HEK293T (cell line): ENCODE measurements around the gene WNK2.

Experiments
- CTBP1 ChIP-seq: fragments of 450-650 bp; IDR thresholded peaks from 2 replicates; pipeline ENCODE4 v1.6.1; 2016; ENCODE audit warnings: borderline replicate concordance
- ZNF384 ChIP-seq: fragments of 450-650 bp; IDR thresholded peaks from 2 replicates; pipeline ENCODE4 v1.6.1; 2016
- TF ChIP-seq, protein P1 (sequence below): fragments of 450-650 bp; IDR thresholded peaks from 2 replicates; pipeline ENCODE4 v1.6.1; 2016

DNA sequence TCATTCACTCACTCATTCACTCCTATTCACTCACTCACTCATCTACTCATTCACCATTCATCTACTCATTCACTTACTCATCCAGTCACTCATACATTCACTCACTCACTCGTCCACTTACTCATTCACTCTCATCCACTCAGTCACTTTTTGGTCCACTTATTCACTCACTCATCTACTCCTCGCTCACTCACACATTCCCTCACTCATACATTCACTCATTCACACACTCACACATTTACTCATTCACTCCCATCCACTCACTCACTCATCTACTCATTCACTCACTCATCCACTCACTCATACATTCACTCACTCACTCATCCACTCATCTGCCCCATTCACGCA lies 27.7 kb downstream of the WNK2 start:
- TF ChIP-seq, protein P1, sequence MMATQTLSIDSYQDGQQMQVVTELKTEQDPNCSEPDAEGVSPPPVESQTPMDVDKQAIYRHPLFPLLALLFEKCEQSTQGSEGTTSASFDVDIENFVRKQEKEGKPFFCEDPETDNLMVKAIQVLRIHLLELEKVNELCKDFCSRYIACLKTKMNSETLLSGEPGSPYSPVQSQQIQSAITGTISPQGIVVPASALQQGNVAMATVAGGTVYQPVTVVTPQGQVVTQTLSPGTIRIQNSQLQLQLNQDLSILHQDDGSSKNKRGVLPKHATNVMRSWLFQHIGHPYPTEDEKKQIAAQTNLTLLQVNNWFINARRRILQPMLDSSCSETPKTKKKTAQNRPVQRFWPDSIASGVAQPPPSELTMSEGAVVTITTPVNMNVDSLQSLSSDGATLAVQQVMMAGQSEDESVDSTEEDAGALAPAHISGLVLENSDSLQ = no peak
- TF ChIP-seq CTBP1 (no peak), ZNF384 (no peak)
